ENCODE results near the gene ADCY7.

DNA sequence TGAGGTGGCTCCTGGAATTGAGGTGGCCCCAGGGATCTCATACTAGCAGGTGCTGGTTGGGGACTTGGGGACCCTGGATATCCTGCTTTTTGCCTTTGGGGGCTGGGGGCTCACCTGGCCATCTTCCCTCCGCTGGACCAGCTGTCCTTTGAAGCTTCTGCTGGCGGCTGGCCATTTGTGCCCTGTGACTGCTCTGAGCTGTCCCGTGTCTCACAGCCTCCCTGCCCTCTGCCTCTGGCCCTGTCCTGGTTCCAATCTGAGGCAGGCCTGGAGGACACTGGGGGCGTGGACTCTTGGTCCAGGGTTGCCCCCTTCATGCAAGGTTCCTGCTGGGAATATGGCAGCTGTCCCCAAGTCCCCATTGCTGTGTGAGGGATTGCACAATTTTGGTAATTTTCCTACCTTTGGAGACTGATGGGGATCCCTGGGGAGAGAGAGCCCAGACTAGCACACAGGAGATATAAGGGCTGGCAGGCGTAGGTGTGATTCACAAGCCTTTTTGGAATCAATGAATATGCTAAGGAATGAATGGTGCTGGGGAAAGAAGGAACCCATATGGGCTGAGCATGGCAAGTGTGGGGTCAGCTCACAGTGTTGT lies 19.2 kb downstream of the ADCY7 start:
- TF ChIP-seq CTCF (IDR thresholded peaks at IDR 0.05; ENCODE audit: low read depth, low read length): no peak
- TF ChIP-seq POLR2A (IDR thresholded peaks at IDR 0.05; ENCODE audit: extremely low read depth, insufficient read length): no peak
- TF ChIP-seq, protein P1, sequence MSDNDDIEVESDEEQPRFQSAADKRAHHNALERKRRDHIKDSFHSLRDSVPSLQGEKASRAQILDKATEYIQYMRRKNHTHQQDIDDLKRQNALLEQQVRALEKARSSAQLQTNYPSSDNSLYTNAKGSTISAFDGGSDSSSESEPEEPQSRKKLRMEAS (IDR thresholded peaks at IDR 0.05; ENCODE audit: low read depth, low read length): no peak
